Transverse colon (tissue), 4 donors: ENCODE measurements around the gene MSH5. TPM values are rescaled to one million over a fixed set of nuclear protein-coding genes. Genes with fewer than 3 reads are reported as not detected.

Experiments
- DNase-seq: peaks from one replicate; pipeline ENCODE4 v3.0.0-alpha.2; 2019
- H3K27ac ChIP-seq, 4 donors: fragments of 200-600 bp; sonication (generic); 2 replicates each; pipeline ENCODE4 v1.5.1; 2016 to 2018; ENCODE audit warnings: inconsistent platforms in 4 of 4
- H3K27me3 ChIP-seq: fragments of 200-600 bp; sonication (generic); 2 replicates; pipeline ENCODE4 v1.5.1; 2017; ENCODE audit warnings: inconsistent platforms
- H3K36me3 ChIP-seq, 4 donors: fragments of 200-600 bp; sonication (generic); 2 replicates each; pipeline ENCODE4 v1.5.1; 2017 to 2019; ENCODE audit warnings: inconsistent platforms in 4 of 4
- H3K4me1 ChIP-seq, 4 donors: fragments of 200-600 bp; sonication (generic); 2 replicates each; pipeline ENCODE4 v1.5.1; 2017 to 2020; ENCODE audit warnings: inconsistent platforms in 4 of 4
- H3K4me3 ChIP-seq, 4 donors: fragments of 200-600 bp; sonication (generic); 1 replicate in 1 of 4; 2 replicates in 3 of 4; pipeline versions ENCODE4 v1.5.1 to v1.6.1; 2017 to 2019; ENCODE audit warnings: inconsistent platforms in 4 of 4
- H3K9me3 ChIP-seq, 2 donors: fragments of 200-600 bp; sonication (generic); 2 replicates each; pipeline ENCODE4 v1.5.1; 2017 to 2019; ENCODE audit warnings: inconsistent platforms in 2 of 2
- EP300 ChIP-seq: sonication (generic); formaldehyde crosslinking; IDR thresholded peaks from one replicate; pipeline ENCODE4 v1.6.1; 2017; ENCODE audit warnings: antibody characterized with exemption, low read depth
- POLR2A ChIP-seq: fragments of 450-650 bp; IDR thresholded peaks from one replicate; pipeline ENCODE4 v1.6.1; 2016; ENCODE audit warnings: antibody characterized with exemption, mild to moderate bottlenecking, moderate library complexity
- POLR2AphosphoS5 ChIP-seq, 3 donors: sonication (generic); formaldehyde crosslinking; IDR thresholded peaks; one replicate each; pipeline ENCODE4 v1.6.1; 2016; ENCODE audit warnings: antibody characterized with exemption in 3 of 3
- WGBS, 2 donors: methylation state at CpG; one replicate each; pipeline ENCODE4 v1.1.5; 2018; ENCODE audit warnings: low coverage in 1 of 2; 5-methylcytosine and 5-hydroxymethylcytosine counted together
- in situ Hi-C, 4 donors: fragments of 200-750 bp; cut with MboI; loops; one replicate each; pipeline versions ENCODE4 v1.15.0 to v1.15.1; 2017; ENCODE audit warnings: low sequenced_read_pairs in 3 of 4, low pct_ligation_motif_present in 1 of 4, low pct_unique_long_range_greater_than_20kb in 1 of 4
- intact Hi-C: fragments of 100-400 bp; cut with DNase I; formaldehyde crosslinking; loops from one replicate; pipeline ENCODE4 v1.15.1; 2023; ENCODE audit warnings: low total_unique reads
- total RNA-seq, 4 donors: library from RNA; depleted of rRNA; stranded (reverse); fragments of >200 nt; gene quantifications; one replicate each; pipeline ENCODE4 v1.1.0, GENCODE V29; 2016
- TF ChIP-seq, protein P1 (sequence below), 5 experiments: fragments of 200-600 bp in 3 of 5; fragments of 450-650 bp in 2 of 5; sonication (generic) in 3 of 5; IDR thresholded peaks; 1 replicate in 2 of 5; 2 replicates in 3 of 5; pipeline ENCODE4 v1.5.1; 2016 to 2017; ENCODE audit warnings: antibody characterized with exemption in 5 of 5, inconsistent platforms in 3 of 5, mild to moderate bottlenecking in 2 of 5, moderate library complexity in 1 of 5

Gene MSH5
- total RNA-seq, 4 donors from 2014 or later = 16.5 to 159 (median 43.9) TPM

DNA sequence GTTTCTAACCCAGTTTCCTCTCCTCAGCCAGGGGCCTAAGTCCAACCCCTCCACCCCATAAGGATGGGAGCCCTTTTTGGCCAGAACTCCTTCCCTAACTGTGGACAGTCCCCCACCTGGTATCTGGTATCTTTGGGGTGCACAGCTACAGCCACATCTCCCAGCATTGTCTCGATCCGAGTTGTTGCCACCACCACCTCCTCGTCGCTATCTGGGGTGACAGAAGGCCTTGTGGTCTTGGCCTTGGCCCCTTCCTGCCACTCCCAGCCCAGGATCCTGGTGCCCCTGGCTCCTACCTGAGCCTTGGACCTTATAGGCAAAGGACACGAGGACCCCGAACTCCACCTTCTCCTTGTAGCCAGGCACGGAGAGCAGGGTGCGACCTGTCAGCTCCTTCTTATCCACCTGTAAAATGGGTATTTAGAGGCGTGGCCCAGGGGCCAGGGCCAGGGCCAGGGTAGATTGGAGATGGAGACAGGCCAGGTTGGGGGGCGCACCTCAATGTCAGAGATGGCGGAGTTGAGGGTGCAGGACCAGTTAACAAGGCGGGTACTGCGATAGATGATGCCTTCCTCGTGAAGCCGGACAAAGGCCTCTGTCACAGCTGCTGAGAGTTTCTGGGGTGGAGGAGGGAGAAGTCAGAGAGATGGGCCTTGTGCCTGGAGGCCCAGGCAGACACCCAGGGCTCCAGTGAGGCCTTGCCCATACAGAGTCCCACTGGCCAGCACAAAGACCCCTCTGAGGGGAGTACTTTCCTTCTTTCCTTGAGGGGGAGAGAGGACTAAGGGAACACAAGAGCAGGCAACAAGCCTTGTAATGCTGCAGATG lies 44.5 kb downstream of the MSH5 start:
- 95% methylated on average over 15 of the region's 15 CpGs; no CpG with 5 or more reads in 1 of the 2 donors for WGBS, 2 donors

DNA sequence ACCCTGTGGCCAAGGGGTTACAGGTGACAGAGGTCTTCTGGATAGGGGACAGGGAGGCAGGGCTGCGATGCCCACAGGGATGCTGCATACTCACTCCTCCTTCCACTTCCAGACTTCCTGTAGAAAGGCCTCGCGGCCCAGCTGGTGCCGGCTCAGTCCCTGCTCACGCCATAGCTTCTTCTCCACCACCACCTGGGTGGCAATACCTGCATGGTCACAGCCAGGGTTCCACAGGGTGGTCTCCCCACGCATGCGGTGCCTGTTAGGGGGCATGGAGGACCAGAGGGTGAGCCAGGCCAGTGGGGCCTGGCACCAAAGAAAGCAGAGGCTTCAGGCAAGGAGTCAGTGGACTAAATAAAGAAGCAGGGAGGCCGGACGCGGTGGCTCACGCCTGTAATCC lies 45.7 kb downstream of the MSH5 start:
- Histone ChIP-seq H3K36me3 (peaks cover 0 to 18% (median 8%) of the 10 kb centered on the region in 4 donors), H3K4me3 (no peak overlapping the region), H3K27me3 (no peaks in the 10 kb centered on the region), H3K27ac (no peak overlapping the region), H3K9me3 (no peaks in the 10 kb centered on the region), H3K4me1 (no peaks in the 10 kb centered on the region)
- intact Hi-C loops = no loop called here
- TF ChIP-seq EP300 = no peak
- 97 to 98% methylated on average over 6 to 11 of the region's 11 CpGs for WGBS, 2 donors
- DNase-seq = no peak
- in situ Hi-C loops = no loop called here

More for the DNA sequence above, 44.5 kb downstream of the MSH5 start:
- H3K27me3 ChIP-seq = no peaks in the 10 kb centered on the region
- no peak overlapping the region for H3K4me3 ChIP-seq
- no peaks in the 10 kb centered on the region for H3K4me1 ChIP-seq
- DNase-seq = no peak
- H3K9me3 ChIP-seq = no peaks in the 10 kb centered on the region
- no peak overlapping the region for H3K27ac ChIP-seq
- in situ Hi-C loops = no loop called here
- intact Hi-C loops = no loop called here
- TF ChIP-seq, protein P1, sequence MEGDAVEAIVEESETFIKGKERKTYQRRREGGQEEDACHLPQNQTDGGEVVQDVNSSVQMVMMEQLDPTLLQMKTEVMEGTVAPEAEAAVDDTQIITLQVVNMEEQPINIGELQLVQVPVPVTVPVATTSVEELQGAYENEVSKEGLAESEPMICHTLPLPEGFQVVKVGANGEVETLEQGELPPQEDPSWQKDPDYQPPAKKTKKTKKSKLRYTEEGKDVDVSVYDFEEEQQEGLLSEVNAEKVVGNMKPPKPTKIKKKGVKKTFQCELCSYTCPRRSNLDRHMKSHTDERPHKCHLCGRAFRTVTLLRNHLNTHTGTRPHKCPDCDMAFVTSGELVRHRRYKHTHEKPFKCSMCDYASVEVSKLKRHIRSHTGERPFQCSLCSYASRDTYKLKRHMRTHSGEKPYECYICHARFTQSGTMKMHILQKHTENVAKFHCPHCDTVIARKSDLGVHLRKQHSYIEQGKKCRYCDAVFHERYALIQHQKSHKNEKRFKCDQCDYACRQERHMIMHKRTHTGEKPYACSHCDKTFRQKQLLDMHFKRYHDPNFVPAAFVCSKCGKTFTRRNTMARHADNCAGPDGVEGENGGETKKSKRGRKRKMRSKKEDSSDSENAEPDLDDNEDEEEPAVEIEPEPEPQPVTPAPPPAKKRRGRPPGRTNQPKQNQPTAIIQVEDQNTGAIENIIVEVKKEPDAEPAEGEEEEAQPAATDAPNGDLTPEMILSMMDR (IDR thresholded peaks at IDR 0.05) = no peak
- no peak for TF ChIP-seq EP300
- no peak for TF ChIP-seq POLR2A
- H3K36me3 ChIP-seq = peaks cover 0 to 25% (median 8%) of the 10 kb centered on the region in 4 donors

DNA sequence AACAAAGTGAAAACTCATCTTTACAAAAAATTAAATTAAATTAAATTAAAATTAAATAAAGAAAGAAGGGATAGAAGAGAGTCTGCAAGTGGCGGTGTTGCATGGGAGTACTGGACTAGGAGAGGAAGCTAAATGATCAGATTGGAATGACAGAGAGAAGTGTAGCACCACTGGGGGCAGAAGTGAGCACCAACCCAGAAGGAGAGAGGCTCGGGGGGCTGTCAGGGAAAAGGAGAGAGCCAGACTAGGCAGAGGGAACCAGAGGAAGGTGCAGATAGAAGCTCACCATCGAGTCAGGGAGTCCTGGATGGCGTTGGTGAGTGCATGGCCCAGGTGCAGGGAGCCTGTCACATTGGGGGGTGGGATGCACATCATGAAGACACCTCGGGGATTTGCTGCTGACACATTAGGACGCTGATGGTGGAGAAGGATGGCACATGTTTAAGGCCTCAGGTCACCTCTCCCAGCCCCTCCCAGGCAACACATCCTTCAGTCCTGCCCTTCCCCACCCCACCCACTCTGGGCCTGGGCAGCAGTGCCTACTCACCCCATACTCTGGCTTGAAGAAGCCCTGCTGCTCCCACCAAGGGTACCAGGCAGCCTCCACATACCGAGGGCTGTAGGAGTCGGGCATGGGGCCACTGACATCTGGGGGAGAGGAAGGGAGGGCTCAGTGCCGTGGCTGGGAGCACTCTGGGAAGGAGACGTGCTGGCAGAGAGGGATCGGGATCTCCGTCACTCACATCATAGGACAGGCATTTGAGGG lies 51.7 kb downstream of the MSH5 start:
- in situ Hi-C loops = no loop called here
- H3K27ac ChIP-seq = no peak overlapping the region
- no peak for TF ChIP-seq POLR2A
- TF ChIP-seq, protein P1 (IDR thresholded peaks at IDR 0.05) = peak; percentile 44 to 65 (median 50)
- H3K36me3 ChIP-seq = peaks cover 0 to 7% (median 3%) of the 10 kb centered on the region in 4 donors
- H3K4me1 ChIP-seq = peaks cover 12 to 19% (median 15%) of the 10 kb centered on the region in 4 donors
- WGBS, 2 donors = 57 to 73% methylated on average over 6 to 12 of the region's 12 CpGs
- no peaks in the 10 kb centered on the region for H3K27me3 ChIP-seq
- DNase-seq = no peak
- H3K9me3 ChIP-seq = no peaks in the 10 kb centered on the region
- intact Hi-C loops = no loop called here
- no peak overlapping the region for H3K4me3 ChIP-seq

DNA sequence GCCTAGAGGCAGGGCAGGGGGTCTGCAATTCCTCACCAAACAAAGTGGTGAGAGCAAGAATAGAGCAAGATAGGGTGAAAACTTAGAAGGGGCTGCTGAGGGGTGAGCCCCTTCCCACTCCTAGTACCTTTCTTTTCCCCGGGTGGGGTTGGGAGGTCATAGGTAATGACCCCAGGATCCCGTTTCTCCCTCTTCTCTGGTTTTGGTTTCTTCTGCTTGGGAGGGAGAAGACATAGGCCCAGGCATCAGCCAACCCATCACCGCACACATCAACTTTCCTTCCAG lies 52.2 kb downstream of the MSH5 start:
- in situ Hi-C loops (no loop called here), intact Hi-C loops (no loop called here)
- H3K4me3 ChIP-seq = no peak overlapping the region
- peaks cover 0 to 7% (median 3%) of the 10 kb centered on the region in 4 donors for H3K36me3 ChIP-seq
- 82% methylated on average over 3 of the region's 3 CpGs; no CpG with 5 or more reads in 1 of the 2 donors for WGBS, 2 donors
- no peaks in the 10 kb centered on the region for H3K9me3 ChIP-seq
- H3K4me1 ChIP-seq = peaks cover 12 to 19% (median 15%) of the 10 kb centered on the region in 4 donors
- no peak for DNase-seq
- no peak overlapping the region for H3K27ac ChIP-seq
- H3K27me3 ChIP-seq = no peaks in the 10 kb centered on the region
- TF ChIP-seq POLR2A (no peak), POLR2AphosphoS5 (IDR thresholded peaks at IDR 0.05) (no peak), EP300 (no peak)
- TF ChIP-seq, protein P1 (IDR thresholded peaks at IDR 0.05) = no peak
